RKO (cell line): ENCODE measurements around the gene TRPC6.

Experiments
- DNase-seq: peaks from one replicate; pipeline ENCODE4 v3.0.0-alpha.2; 2016; ENCODE audit warnings: low spot score

TRPC6 gene

DNA sequence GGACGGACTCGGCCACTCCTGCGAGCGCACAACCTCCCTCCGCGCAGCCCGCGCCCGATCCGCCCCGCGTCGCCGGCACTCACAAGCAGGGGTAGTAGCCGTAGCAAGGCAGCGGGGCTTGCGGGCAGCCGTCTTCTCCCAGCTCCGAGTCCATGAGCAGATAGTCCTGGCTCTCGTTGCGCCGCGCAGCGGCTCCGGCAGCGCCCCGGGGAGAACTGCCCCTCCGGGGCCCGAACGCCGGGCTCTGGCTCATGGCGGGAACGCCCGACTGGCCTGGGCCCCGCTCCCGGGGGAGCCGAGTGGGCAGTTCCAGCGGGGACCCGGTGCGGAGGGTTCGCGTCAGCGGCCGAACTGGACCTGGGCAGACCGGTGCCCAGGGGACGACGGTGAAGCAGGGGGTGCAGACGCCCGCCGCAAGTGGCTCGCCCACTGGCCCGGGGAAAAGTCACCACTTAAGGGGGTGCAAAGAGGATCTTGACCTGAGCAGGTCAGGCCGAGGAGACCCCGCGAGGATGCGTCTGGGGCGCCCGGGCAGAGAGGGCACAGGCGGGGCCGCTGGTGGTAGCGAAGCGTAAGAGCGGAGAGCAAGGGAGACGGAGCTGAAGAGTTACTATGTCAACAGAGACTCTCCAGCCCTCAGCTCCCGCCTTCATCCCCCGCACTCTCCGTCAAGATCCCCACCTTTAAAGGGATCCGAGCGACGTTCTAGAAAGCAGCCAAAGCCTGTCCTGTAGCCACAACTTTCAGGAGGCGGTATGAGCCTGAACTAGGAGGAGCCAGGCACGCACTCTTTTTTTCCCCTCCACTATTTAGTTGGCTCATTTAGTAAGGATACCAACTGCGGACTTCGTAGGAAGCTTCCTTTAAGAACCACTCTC is at the start of gene TRPC6:
Gene TRPC6 (minus strand): TSS at position 757 of the 878 bp plus-strand sequence. CDS start 504 bp downstream, at position 253.
- DNase-seq: no peak

DNA sequence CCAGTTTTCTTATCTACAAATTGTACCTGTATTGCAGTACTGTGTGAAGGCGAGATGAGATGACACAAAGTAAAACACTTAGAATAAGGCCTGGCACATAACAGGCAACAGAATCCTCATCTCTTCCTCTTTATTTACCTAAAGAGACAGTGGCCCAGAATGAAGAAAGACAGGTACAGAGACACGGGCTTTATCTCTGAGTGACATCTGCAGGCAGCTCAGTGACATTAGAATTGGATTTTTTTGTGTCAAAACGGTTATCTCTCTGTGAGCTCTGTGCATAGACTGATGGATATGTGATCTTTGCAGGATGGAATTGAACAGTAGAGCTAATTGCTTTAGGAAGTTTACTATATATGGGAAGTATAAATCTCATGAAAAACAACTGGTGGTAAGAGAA is 36.2 kb upstream of the TRPC6 start:
- no peak for DNase-seq

DNA sequence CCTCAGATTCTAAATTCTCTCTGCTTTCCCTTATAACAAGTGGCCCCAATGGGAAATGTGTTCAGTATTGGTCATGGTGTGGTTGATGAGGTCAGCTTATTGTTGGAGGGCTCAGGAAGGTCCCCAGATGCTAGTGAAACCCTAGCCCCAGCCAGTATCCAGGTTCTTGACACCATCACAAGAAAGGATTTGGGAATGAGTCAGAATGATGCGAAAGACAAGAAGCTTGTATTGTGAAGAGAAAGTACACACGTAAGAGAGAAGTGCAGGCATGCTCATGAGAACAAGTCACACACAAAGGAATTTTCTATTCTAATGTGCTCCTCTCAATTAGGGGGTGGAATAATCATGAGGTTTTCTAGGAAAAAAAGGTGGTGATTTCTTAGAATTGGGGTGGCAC is 34.9 kb upstream of the TRPC6 start:
- peak; percentile 2 for DNase-seq

DNA sequence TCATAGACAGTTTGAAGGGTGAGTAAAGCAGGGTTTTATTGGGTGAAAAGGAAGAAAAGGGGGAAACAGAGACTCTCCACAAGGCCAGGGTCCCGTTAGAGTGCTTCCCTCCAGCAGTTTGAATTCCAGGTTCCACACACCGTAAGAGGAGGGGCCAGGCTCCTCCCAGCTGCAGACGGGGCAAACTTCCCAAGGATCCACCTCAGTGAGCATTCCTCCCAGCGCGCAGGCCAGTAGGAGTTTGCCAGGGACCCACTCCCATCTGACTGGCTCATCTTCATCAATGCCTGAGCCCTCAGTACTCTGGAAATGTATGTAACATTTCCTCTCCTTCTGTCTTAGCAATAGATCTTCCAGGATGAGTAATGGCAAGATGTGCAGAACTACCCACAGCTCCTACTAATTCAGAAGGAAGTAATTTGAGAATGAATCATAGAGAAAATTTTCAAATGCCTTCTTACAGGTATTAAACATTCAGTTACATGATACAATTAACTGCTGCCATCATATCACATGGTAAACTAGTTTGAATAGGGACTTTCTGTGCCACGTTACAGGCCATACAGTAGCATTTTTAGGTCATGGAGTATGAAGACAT is 34.0 kb upstream of the TRPC6 start:
- no peak for DNase-seq

DNA sequence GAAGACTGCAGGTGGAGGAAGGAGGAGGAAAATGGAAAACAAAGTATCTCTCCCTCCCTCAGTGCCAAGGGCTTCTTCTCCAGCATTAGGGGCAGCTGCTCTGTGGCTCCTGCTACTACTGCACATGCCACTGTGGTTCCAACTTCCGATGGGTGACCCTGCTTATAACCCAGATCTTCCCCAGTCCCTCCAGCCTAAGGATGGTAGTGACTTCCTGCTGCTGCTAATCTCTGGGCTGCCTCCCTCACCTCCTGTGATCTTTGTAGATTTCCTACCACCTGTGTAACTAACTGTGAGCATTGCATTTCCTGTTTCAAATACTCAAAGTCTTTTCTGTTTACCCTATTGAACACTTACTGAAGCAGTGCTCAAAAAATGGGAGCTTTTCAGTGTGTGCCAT is 28.7 kb upstream of the TRPC6 start:
- DNase-seq: no peak

DNA sequence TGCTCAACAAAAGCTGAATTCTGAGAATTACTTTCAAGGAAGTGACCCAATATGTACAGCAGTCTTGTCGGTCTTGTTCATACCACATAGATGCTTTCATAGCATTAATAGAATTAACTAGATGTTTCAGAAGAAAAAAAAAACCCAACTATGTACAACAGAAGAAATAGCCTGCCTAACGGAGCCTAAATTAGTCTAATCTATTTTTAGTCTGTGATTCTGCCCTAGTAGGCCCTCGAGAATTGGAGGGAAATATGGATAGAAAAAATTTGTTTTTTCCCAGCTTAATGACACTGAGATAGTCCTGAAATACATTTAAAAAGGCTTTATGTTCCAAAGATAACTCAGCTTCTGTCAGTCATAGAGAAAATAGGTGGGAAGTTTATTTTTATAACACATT is 17.1 kb upstream of the TRPC6 start:
- DNase-seq: no peak

DNA sequence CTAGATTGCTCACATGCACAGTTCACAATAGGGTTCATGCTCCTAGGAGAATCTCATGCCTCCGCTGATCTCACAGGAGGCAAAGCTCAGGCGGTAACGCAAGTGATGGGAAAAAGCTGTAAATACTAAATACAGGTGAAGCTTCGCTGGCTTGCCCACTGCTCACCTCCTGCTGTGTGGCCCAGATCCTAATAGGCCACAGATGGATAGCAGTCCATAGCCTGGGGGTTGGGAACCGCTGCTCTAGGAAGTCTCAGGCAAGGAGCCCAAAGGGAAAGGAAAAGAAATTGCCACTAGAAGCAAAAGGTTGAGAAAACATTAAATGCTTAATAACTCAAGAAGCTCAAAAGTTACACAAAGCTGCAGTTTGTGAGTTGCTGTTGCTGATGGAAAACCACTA is 3.2 kb upstream of the TRPC6 start:
- no peak for DNase-seq

DNA sequence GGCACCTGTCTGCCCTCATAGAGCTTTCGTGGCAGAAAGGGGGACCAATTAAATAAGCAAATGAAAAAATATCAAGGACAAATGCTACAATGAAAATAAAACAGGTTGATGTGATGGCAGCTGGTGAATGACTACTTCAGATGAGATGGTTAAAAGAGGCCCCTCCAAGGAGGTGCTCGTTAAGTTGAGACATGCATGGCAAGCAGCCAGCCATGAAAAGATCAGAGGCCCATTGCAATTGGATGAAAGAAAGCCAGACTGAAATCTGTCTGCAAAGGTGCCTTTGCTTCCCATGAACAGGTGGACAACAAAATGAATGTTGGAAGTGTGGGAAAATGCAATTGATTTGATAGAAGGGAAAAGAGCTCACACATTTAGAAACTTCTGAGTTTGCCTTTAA is 848 bp upstream of the TRPC6 start:
- DNase-seq: no peak

DNA sequence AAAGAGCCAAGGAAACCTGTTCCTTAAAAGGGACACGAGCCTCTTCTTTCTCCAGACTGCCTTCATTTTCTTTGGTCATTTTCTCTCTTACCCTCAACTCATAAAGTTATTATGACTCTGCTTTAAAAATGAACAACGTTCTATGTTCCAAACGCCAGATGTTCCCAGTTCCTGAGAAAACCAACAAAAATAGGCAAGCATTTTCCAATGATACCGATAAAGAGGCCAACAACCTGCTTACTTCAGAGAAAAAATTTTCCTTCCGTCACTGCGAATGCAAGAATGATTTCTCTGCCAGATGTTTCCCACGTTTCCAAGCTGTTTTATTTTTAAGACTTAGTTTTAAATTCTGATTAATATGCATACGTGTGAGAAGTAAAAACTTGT is 315 bp upstream of the TRPC6 start:
- DNase-seq: no peak

DNA sequence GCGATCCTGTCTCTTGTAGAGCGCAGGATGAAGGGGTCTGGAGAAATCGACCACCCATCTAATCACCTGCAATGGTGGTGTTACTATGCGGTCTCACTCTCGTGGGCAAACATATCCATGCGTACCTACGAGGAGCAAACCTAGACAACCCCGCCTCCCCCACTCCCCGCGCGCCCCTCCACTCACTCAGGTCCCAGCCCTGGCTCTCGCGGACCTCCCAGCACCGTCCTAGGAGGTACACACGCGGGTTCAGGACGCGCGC is 887 bp downstream of the TRPC6 start:
- no peak for DNase-seq

DNA sequence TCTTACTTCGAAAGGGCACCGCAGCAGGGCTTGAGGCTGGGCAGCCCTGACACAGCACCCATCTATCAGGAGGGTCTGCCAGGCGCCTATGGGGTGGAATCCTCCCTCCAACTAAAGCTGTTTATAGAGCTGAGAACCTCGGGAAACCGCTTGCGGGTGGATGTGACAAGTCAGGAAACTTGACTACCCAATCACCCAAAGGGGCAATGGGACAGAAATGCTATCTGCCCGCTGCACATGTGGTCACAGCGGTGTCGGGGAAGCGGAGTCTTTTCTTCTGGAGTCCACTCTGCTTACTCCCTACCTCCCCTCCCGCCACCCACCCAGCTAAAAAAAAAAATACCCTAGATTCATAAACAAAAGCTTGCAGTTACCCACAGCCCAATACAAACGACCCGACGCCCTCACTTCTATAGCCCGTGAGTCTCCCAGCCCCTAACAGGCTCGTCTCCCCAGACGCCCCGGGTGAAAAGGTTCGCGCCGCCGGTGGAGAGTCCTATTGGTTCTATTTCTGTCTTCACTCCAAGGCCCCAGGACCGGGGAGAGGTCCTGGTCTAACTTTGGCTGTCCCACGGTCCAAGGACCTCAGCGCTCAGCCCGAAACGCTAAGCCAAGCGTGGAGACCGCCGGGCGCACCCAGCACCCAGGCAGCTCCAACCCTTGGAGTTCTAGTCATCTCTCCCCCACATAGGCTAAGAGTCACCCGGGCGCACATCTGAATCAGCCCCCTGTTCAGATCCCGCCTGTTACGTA is 1.4 kb downstream of the TRPC6 start:
- DNase-seq: no peak

DNA sequence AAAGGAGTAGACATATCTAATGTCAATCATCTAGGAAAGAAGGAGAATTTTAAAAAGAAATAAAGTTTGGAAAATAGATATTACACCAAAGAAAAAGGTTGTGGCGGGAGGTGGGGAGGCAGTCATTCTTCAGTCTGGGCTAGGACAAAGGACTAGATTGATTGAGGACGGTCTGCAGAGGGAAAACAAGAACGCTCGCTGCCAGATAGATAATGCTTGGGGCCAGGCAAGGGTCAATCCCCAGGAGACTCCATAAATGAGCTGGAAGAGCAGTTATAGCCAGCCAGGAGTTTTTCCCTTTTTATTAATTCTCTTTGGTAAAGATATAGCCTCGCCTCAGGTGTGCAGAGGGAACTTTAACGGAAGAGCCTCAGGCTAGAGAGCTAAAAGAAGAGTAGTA is 6.3 kb downstream of the TRPC6 start:
- no peak for DNase-seq

DNA sequence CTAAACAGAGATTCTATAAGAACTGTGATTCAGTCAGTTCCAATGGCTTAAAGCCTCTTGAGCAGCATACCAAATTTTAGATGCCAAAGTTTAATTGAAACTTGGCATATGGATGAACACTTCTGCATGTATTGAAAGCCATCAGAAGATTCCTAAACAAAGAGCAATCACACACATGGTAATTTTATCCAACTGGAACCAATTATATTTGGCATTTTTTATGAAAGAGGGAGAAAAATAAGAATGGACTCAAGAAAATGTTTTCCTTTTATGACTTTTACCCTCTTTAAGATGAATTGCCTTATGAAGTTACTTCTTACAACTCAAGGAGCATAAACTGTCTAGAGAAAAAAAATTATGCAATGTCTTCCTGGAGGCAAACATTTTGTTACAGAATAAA is 7.4 kb downstream of the TRPC6 start:
- no peak for DNase-seq

DNA sequence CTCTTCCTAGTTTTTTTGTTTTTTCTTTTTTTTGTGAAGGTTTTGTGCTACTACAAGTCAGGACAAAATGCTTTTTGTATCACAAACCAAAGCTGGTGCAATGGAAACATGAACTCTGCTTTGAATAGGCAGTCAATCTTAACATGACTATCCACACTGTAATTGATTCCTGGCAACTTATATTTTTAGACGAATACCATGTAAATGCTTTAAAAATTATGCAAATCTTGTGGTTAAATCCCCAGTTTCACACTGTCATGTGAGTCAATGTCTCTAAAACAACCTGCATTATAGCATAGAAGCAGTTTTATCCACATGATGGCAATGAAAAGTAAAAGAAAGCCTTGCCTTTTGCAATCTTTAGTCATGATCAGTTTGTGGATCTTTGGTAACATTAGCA is 8.9 kb downstream of the TRPC6 start:
- no peak for DNase-seq

DNA sequence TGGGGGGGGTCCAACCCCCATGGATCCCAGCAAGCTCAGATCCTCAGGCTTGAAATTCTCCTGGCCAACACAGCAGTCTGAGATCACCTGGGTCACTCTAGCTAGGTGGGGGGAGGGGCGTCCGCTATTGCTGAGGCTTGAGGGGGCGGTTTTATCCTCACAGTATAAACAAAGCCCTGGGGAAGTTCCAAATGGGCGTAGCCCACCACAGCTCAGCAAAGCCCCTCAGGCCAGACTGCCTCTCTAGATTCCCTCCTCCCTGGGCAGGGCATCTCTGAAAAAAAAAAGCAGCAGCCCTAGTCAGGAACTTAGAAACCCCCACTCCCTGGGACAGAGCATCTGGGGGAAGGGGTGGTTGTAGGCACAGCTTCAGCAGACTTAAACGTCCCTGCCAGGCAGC is 16.7 kb downstream of the TRPC6 start:
- no peak for DNase-seq

DNA sequence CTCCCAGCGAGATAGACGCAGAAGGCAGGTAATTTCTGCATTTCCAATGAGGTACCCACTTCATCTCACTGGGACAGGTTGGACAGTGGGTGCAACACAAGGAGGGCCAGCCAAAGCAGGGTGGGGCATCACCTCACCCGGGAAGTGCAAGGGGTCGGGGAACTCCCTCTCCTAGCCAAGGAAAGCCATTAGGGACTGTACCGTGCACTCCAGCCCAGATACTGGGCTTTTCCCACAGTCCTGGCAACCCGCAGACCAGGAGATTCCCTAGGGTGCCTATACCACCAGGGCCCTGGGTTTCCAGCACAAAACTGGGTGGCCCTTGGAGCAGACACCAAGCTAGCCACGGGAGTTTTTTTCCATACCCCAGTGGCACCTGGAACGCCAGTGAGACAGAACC is 17.2 kb downstream of the TRPC6 start:
- DNase-seq: no peak

DNA sequence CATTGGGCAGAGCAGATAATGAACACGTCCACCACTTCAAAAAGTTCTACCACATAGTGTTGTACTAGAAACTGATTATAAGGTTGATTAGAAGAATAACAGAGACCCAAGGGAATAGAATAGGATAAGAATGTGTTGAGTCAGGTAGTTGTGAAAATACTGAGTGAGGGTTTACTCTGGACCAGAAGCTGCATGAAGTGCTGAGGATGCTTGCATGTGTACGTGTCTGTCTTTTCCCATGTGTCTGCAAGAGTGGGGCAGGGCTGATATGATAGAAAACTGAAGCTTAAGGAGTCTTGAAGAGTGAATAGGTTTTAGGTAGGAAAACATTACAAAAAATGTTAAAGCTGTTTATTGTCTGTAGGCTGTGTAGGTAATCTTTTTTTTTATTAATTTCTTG is 20.6 kb downstream of the TRPC6 start:
- no peak for DNase-seq

DNA sequence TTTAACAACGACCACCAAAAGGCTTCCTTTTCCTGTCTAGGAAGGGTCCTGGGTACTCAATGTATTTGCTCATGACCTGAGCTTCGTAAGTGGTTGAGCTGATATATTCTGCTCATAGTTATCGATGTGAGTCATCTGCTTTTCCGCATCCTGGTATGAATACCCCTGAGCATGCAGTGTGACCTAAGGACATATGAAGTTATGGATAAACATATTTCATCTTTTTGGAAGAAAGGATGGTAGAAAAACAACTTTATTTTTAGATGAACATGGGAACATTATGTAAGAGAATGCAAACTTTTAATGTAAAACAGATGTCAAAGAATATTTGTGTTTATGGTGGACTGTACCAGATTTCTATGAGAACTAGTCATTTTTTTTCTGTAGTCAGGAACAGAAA is 28.4 kb downstream of the TRPC6 start:
- no peak for DNase-seq

DNA sequence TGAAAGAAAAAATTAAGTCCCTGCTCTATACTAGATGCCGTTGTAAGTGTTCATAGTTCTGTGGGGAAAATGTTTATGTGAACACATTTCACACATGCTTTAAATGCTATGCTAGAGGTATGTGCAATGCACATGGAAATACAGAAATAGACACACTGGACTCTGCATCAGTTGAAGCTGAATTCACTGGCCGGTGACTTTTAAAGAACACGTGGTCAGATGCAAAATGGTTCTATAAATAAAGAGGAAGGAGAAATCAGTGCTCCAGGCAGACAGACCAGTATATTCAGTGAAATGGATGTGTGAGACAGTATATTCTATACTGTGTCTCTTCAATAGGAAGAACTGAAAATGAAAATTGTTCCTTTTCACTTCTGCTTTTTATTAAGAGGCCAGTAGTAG is 29.9 kb downstream of the TRPC6 start:
- no peak for DNase-seq

DNA sequence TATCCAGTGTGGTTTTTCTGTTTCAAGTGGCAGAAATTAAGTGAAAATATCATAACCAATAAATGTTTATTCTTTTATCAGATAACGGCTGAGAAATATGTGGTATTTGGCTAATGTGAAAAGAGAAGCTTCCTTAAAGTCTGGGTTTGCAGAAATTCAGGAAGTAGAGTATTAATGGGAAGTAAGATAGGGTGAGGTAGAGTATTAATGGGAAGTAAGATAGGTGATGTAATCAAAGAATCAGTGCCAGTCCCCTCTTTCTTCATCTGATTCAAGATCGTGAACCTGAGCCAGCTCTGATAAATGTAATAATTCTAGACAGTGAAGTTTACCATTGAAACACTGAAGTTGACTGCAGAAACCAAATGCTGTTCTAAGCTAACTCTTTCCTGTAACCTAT is 30.9 kb downstream of the TRPC6 start:
- DNase-seq: no peak

DNA sequence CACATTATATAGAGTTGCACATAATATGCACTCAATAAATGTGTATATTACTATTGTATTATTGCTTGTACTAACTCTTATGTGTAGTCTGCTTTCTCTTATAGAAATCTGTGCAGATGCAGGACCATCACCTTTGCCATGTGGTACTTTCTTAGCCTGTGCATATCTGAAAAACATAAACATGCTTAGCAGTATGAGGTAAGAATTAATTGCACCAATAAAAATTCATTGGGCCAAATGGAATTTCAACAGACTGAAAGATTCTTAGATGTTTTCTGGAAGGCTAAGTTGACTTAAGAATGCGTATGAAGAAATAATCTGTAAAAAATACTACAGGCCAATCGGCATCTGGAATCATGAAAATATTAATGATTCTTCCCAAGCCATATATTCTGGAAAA is 55.3 kb downstream of the TRPC6 start:
- no peak for DNase-seq

DNA sequence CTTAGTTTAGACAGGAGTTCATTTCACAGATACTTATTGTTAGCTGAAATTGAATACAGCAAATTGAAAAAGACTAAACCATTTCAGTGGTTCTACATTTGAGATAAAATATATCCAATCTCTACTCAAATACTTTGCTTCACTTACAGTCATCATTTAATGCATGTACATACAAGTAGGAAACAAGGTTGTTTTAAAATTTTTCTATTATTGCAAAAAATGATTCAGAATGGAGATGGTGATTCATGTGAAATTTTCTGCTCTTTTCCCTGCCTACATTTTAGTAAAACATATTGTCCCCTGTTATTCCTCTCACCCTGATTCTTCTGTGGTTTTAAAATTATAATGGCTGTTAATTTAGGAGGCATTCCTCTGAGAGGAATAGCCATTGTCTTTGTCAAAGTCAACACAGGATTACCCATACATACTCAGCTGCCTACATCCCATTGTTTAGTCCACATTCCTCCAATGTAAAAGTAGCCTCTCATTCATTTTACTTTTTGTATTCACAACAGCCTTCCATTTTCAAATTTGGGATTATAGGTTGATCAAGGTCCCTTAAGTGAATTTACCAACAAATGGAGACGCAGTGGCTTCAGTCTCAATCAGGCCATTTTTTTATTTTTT is 60.1 kb downstream of the TRPC6 start:
- no peak for DNase-seq

DNA sequence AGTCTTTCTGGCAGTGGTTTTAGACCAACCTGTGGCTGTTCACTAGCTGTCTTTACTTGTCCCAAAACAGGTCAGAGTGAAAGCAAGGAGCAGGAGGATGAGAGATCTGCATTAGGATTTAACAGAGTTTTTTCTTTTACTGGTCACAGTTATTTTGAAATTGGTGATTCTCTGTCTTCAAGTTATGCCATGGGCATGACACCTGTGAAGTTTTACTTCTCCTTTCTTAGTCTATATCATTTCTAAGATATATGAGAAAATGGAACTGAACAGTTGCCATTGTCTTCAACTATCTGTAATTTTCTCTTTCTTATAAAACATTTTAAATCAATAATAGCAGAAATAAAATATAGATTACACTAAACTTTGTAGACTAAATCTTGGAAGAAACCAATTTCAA is 60.6 kb downstream of the TRPC6 start:
- no peak for DNase-seq
